WI38 (cell line): ENCODE results near the gene RFTN2.
"Not testable (repeated sequence)": the region's sequence is repeated elsewhere in the genome, so short reads cannot be mapped to it uniquely, and the experiment has no call there.

Experiments used
- H3K4me3 ChIP-seq: 2 replicates; pipeline ENCODE4 v1.5.1; 2011; ENCODE audit warnings: low read depth, mild to moderate bottlenecking, control low read depth, low read length
- CTCF ChIP-seq: IDR thresholded peaks from 2 replicates; pipeline ENCODE4 v1.5.1; 2012; ENCODE audit warnings: low read depth, mild to moderate bottlenecking, control low read depth, low read length

RFTN2 gene

GRCh38 chr2:197598450-197598849, 76.9 kb downstream of the RFTN2 start:
- no peak for TF ChIP-seq CTCF
- H3K4me3 ChIP-seq = no peak overlapping the region

- TF ChIP-seq CTCF = no peak
- H3K4me3 ChIP-seq = no peak overlapping the region
Measured at GRCh38 chr2:197597166-197597565, 78.2 kb downstream of the RFTN2 start.

DNA sequence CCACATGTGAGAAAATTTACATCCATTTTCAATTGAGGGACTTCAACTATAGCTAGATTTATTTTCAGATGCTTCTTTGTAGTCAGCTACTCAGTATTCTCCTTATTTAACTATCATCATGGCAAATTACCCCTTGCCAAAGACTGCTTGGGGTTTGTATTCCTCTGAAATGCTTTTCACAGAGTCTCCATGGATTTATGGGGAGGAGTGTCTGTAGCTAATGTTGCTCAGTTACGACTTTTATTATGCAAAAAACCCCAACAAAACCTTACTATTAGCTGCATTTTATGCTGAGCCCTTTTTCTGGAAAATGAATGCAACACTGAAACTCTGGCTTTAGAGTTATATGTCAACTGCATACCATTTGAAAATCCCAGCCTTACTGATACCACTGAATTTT, 78.6 kb downstream of the RFTN2 start:
- TF ChIP-seq CTCF = no peak
- no peak overlapping the region for H3K4me3 ChIP-seq

GRCh38 chr2:197591339-197592072, 83.9 kb downstream of the RFTN2 start:
- H3K4me3 ChIP-seq = no peak overlapping the region
- TF ChIP-seq CTCF = no peak

GRCh38 chr2:197587255-197587654, 88.1 kb downstream of the RFTN2 start:
- H3K4me3 ChIP-seq = not testable (repeated sequence)

DNA sequence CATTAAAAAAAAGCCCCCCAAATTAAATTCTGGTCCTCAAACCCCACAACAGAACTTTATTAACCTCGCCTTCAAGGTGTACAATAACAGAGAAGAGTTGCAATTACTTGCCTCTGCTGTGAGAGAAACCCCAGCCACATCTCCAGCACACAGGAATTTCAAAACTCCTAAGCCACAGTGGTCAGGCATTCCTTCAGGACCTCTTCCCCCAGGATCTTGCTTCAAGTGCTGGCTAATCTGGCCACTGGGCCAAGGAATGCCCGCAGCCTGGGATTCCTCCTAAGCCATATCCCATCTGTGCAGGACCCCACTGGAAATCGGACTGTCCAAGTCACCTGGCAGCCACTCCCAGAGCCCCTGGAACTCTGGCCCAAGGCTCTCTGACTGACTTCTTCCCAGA, 95.2 kb downstream of the RFTN2 start:
- not testable (repeated sequence) for H3K4me3 ChIP-seq

GRCh38 chr2:197578294-197578693, 97.1 kb downstream of the RFTN2 start:
- not testable (repeated sequence) for H3K4me3 ChIP-seq

- no peak for TF ChIP-seq CTCF
- H3K4me3 ChIP-seq = no peak overlapping the region
Measured at GRCh38 chr2:197577446-197577845, 97.9 kb downstream of the RFTN2 start.

DNA sequence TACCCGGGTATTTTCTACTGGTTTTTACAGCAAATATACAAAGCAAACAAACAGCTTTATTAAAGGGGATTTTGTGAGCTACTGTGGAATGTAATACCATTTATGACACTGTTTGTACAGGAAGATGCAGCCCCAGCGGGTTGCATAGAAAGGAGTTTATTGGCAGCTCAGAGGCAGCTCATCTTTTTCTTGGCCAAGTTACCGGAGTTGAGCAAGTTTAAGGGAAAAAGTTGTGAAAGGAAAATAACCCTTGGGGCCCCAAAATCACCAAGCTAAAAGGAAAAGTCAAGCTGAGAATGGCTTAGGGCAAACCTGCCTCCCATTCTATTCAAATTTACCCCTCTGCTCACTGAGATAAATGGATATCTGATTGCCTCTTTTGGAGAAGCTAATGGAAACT, 98.8 kb downstream of the RFTN2 start:
- TF ChIP-seq CTCF = no peak
- H3K4me3 ChIP-seq = no peak overlapping the region
